NCI-H526 treated with DMSO at 0.1 percent for 48 hours (cell line): ENCODE data around the gene ANAPC16.
"Not testable (repeated sequence)": the region's sequence is repeated elsewhere in the genome, so short reads cannot be mapped to it uniquely, and the experiment has no call there.

Source experiments
- DNase-seq: peaks from one replicate; lab custom pipeline; 2025; lab: John Stamatoyannopoulos, UW

The ANAPC16 gene

DNA sequence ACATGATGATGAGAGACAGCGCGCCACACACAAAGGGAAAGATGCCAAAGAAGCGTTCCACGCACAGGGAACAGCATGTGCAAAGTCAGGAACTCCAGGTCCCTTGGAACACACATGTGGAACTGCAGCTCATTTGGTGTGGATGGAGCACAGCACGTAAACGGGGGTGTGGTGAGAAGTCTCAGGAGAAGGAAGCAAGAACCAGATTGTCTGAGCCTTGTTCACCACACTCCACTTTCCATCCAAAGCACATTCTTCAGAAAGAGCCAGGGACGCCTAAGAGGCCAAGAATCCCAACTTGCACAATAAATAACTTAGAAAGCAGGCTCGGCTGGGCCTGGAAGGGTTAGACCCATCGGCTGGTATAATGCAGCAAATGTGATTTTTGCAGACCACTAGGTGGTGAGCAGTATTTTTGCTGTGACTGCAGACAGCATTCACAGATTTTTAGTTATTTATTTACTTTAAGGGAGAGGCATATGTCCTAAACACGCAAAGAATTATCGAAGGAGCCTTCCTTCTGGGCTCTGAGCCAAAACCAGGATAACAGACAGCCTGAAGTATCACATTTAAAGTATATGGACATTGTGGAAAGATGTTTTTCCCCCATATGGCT is 28.1 kb downstream of the ANAPC16 start:
- no peak for DNase-seq

DNA sequence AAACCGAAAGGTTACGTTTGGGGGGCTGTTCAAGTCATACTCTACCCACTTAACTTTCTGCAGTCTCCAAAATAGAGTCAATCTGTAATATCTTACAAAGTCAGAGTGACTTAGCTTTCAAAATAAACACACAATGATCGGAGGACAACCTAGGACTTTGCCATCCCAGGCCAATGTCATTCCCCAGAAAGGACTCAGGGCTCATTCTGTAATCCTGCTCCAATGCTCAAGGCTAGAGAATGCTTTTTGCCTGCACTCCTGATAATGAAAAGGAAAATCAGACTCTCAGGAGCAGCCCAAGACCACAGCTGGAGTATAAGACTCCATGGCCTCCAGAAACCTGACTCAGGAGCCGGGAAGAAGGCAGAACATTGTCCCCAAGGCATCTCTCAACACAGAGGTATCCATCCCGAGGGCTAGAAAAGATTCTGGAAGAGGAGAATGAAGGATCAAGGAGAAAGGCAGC is 28.8 kb downstream of the ANAPC16 start:
- no peak for DNase-seq

DNA sequence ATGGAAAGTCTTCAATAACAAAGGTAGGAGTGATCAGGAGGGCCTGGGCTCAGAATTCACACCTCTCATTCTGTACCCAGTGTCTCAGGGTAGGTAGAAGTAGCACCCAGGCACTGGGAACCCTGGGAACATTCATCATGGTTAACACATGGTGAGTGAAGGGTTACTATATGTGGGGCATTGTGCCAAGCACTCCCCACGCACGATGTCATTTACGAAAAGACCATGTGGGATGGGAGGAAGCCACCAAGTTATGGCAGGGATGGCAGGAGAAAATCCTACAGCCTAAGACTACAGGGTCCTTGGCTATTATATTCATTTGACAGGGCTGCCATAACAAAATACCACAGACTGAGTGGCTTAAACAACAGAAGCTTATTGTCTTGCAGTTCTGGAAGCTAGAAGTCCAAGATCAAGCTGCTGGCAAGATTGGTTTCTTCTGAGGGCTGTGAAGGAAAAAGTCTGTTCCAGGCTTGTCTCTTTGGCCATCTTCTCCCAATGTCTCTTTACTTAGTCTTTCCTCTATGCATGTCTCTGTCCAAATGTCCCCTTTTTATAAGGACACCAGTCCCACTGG is 30.2 kb downstream of the ANAPC16 start:
- no peak for DNase-seq

DNA sequence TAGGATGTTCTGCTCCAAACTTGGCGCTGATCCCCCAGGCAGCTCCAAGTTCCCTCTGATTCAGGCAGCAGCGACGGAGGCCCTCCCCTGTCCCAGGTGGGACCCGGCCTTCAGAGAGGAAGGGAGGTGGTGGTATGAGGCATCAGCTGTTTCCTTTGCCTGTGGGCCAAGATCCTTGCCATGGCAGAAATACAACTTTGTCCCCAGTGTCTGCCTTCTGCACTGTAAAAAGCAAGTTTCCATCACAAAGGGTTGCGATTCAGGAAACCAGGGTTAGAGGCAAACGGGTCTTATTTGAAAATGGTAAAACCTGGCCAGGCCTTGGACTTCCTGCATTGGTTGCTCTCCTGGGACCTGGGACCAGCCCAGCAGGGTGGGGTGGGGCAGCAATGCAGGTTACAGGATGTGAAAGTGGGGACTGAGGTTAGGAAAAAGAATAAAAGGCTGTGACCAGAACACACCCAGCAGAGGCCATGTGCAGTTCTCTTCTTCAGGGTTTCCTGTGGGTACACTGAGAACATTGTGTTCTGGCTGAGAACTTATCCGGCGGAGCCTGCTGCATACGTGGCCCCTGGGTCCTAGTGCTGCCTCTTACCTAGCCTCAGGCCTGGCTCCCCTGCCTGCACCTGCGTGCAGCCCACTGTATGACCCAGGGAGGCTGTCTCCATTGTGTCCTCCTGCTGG is 32.8 kb downstream of the ANAPC16 start:
- no peak for DNase-seq

DNA sequence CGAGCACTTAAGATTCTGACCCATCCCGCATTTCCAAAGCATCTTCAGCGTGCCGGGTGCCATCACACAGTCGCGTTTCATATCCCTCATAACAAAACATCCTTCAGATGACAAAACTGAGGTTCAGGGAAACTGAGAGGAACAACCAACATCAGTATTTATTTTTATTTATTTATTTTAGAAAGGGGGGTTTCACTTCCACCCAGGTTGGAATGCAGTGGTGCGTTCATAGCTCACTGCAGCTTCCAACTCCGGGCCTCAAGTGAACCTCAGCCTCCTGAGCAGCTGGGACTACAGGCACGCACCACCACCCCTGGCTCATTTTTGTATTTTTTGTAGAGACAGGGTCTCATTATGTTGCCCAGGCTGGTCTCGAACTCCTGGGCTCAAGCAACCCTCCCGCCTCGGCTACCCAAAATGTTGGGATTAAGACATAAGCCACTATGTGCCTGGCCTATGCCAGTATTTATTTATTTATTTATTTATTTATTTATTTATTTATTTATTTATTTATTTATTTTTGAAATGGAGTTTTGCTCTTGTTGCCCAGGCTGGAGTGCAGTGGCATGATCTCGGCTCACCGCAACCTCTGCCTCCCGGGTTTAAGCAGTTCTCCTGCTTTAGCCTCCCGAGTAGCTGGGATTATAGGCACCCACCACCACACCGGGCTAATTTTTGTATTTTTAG is 33.5 kb downstream of the ANAPC16 start:
- DNase-seq, result not testable (repeated sequence)

DNA sequence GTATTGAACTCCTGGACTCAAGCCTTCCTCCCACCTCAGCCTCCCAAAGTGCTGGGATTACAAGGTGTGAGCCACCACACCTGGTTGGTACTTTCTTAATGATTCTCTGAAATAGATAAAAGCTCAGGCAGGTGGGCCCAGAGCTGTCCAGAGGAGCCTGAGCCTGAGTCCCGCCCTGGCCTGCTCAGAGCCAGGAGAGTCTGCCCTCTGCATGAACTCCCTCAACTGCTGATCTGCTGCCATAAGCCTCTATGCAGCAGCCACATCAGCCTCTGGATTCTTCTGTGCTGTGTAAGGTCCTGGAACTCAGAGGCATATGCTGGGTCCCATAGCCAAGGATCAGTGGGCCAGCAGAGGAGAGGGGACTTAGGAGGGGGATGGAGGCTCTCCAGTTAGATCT is 34.9 kb downstream of the ANAPC16 start:
- no peak for DNase-seq

DNA sequence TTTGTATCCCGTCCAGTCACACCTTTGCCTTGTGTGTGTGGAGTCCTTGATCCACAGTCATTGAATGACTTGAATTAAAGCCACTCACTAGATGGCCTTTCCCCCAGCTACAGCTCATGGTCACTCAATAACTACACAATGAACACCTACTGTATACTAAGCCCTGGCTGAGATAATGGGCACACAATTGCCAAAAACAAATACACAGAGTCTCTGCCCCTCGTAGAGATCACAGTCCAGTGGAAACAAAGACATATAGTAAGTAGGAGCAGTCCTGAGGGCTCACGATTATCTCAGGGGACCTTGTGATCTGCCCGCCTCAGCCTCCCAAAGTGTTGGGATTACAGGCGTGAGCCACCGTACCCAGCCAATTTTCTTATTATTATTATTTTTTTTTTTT is 35.8 kb downstream of the ANAPC16 start:
- no peak for DNase-seq

DNA sequence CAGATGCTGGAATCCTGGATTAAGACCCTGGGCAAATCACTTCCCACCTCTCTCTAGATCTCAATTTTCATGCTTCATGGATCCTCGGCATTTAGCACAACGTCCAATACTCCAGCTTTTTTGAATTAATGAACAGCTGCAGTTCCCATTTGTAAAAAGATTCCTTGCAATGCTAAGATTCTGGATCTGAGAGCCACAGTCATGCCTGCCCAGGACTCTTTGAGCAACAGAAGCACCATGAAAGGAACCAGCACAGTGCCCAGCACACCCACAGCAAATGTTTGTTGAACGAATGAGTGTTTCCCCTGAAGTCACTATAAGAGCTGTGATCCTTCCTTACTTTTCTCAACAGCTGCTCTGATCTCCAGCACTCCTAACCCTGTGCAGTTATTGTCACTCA is 37.2 kb downstream of the ANAPC16 start:
- no peak for DNase-seq

DNA sequence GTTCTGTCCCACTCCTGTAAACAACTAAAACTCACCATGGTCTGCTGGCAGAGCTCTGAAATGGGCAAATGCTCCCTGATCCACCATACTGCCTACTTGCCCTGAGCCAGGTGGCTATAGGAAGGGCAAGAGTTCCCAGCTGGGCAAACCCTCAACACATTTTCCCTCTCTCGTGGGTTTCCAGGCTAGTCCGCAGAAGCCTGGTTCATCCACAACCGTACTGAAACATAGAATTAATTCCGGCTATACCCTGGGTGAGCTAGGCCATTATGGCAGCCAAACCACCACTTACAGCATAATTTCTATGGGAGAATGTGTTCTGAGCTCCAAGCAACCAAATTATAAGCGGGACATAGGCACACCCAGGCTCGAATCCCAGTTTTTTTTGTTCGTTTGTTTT is 37.8 kb downstream of the ANAPC16 start:
- DNase-seq, result no peak

DNA sequence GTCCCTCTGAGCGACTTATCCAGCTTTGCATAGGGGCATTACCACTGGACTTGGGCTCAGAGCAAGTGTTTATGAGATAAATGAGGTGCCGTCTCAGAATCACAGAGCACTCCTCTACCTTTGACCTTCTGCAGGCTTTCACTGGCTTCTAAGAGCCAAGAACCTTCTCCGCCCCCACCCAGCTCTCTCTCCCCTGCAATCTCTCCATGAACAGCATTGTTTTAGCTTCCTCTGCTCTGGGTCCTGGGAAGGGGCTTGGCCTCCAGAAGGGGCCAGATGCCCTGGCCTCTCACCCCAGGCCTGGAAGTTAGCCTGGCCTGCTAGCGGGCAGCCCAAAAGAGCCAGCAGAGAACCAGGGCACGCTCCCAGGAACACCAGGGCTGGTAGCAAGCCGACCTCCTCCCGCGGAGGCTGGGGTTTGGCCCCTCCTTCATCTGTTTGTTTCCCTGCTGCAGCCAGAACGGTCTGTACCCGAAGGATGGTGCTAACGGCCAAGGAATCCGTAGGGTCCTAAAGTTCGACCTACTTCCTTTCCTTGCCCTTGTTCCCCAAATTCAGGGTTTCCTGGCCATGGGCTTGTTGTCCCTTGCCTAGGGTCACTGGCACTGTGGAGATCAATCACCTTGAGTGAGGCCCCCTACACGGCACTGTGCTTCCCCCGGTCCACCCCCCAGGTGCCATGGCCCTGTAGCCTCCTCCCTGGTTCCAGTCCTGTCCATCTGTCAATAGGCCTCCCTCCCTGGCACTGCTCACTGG is 39.2 kb downstream of the ANAPC16 start:
- DNase-seq, result peak; percentile 7

DNA sequence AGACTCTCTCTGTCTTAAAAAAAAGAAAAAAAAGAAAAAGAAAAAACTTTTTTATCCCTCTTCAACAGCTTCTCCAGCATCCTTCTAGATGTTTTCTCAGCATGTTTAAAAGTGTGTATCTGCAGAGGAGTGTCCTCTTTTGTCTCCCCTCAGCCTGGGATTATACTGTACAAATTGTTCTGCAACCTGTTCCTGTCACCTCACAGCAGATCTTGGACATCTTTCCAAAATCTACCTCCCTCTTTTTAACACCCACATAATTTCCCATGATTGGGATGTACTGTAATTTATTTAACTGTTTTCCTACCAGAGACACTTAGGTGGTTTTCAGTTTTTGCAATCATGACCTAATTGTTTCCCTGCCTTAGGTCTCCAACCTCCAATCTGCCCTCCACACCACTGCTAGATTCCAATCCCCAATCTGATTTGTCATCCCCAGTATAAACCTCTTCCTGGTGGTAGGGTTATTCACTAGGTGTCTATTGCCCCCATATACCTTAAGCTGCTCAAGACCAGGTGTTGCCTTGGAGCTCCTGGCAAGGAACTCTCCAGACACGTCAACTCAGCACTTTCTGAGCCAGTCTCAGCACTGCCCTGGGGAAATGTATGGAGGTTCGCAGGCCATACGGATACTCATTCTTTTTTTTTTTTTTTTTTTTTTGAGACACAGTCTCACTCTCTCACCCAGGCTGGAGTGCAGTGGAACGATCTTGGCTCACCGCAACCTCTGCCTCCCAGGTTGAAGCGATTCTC is 40.3 kb downstream of the ANAPC16 start:
- no peak for DNase-seq

DNA sequence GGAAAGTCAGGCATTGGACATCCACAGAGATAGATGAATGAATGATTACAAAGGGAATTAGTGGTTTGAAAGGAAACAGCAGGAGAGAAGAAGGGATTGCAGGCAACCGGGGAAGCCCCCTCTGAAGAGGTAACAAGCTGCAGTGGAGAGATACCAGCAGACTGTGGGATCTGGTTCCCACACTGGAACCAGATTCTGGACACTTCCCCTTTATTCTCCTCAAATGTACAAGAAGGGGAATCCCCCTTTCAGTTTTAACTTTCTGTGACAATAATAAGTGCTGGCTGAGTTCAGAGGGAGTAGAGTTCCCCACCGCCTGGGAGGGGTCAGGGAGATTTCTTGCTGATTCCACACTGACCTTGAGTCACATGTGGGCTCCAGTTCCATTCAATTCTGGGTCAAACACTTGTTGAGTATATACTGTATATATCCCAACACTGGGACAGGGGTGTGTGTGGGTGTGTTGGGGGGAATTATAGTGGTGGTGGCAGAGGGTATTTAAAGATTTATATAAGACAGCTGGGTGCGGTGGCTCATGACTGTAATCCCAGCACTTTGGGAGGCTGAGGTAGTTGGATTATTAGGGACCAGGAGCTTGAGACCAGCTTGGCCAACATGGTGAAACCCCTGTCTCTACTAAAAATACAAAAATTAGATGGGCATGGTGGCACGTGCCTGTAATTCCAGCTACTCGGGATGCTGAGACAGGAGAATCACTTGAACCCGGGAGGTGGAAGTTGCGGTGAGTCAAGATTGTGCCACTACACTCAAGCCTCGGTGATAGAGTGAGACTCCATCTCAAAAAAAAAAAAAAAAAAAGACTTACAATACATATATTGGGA is 41.5 kb downstream of the ANAPC16 start:
- DNase-seq, result no peak

DNA sequence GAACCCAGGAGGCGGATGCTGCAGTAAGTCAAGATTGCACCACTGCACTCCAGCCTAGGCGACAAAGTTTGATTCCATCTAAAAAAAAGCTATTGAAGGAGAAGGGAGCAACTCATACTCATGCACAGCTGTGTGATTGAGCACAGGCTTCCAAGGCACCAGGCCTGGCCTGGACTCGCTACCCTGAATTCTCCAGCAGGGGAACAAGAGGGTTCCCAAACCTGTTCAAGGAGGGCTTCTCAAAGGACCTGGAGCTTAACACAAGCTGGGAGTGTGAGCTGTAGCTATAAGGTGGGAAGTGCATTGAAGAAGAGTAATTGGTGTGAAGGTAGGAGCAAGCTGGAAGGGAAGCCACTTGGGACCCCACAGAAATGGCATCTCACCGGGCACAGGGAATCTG is 42.8 kb downstream of the ANAPC16 start:
- no peak for DNase-seq

DNA sequence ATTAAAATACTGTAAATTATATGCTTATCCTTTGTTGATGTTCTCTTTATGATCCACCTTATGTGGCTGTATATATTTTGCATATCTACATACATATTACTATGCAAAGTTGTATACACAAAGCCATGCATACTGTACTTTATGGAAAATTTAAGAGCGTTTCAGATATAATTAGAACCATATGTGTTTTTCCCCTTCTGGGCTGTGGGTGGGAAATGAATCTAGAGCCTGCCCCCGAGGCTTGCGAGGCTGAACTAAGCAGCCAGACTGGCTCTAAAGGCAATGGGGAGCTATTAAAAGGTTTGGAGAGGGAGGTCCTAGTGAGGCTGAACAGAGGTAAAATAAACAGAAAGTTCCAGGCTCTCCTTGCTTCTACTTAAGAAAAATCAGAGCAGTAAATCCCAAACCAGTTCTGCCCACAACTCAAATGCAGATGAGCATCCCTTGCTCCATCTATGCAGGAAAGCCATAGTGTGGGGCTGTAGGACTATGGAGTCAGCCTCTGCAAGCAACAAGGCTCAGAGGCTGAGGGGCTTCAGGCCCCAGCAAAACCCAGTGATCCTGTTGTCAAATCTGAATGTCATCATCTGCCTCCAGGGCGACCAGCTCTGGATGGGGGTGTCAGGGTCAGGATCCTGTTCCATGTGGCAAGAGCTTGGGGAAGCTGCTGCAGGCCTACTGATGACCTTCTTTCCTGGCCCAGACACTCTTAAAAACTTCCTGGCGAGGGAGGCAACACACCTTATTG is 43.9 kb downstream of the ANAPC16 start:
- peak; percentile 27 for DNase-seq

DNA sequence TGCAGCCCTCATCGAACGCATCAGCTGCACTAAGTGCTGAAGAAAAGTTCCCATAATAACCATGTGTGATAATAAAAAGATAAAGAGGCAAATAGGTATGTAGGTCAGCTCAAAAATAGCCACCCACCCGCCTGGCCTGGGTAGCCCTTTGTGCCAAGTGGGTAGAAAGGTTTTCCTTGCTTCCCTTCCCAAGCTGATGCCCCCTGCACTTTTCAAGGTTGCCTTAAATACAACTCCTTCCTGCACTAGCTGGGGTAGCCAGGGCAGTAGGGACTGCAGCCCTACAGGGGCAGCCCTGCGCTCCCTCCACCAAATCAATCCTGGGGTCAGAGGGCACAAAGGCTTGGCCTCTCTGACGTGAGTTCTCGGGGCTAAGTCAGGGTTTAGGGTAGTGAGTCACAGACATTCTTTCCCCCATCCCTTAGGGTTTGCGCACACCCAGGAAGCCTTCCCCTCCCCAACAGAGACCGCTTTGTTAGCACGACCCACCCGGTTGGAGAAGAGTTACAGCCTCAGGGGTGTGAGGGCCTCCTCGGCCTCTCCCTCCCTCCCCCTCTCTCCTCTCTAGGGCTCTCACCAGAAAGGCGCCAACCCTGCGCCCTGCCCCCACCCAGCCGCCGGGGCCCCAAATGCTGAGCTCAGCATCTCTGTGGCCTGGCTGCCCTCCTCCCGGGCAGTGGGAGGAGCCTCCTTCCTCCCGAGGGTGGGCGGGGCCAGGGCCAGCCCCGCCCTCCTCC is 44.6 kb downstream of the ANAPC16 start:
- peak; percentile 5 for DNase-seq

DNA sequence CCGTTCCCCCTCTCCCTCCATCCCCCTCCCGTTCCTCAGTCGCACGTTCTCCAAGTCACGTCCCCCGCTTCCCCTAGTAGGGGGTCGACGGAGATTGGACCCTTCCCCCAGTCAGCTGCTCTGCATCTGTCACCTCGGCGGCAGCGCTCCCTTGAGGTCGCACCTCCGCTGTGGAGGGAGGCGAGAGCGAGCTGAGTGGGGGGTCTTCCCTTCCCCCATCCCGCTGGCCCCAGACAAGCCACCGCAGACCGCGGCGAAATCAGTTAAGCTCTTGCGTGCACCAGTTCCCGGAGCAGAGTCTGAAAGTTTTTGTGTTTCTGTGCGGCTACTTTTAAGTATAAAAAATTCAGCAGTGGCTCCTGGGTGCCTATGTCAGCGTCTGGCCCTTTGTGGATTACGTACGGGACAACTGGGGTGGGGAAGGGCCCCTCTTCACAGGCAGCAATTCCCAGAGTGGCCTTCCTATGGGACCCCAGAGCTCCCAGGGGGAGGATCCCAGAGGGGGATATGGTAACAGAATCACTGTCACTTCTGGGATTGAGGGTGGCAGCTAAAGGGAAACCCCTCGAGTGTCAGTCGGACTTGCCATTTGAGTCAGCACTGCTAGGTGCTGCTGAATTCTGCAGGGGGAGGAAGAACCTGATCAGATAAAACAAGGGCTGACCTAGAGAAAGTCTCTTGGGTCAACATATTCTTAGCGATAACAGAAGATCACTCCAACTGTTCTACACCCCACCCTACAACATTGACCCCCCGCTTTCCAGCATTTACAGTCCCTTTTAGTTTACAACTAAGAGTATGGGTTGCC is 45.4 kb downstream of the ANAPC16 start:
- DNase-seq, result no peak

DNA sequence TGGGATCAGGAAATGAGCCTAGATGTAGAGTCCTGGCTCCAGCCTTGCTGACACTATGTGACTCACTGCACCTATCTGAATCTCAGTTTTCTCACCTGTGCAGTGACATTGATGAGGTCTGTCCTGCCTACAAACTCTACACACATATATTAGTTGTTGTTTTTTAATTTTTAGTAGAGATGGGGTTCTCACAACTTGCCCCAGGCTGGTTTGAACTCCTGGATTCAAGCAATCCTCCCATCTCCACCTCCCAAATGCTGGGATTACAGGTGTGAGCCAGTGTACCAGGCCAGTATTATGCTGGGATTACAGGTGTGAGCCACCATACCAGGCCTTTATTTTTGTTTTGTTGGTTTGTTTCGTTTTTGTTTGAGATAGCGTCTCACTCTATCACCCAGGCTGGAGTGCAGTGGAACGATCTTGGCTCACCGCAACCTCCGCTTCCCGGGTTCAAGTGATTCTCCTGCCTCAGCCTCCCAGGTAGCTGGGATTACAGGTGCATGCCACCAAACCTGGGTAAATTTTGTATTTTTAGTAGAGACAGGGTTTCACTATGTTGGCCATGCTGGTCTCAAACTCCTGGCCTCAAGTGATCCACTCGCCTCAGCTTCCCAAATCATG is 46.1 kb downstream of the ANAPC16 start:
- no peak for DNase-seq
